Activated CD4-positive, CD25-positive, alpha-beta regulatory T cell (primary cell): ENCODE measurements around the gene HSD11B1L.

Experiments used
- DNase-seq, 4 experiments: peaks; one replicate each; lab custom pipeline; 2025; lab: John Stamatoyannopoulos, UW

Gene HSD11B1L, protein sequence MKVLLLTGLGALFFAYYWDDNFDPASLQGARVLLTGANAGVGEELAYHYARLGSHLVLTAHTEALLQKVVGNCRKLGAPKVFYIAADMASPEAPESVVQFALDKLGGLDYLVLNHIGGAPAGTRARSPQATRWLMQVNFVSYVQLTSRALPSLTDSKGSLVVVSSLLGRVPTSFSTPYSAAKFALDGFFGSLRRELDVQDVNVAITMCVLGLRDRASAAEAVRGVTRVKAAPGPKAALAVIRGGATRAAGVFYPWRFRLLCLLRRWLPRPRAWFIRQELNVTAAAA

DNA sequence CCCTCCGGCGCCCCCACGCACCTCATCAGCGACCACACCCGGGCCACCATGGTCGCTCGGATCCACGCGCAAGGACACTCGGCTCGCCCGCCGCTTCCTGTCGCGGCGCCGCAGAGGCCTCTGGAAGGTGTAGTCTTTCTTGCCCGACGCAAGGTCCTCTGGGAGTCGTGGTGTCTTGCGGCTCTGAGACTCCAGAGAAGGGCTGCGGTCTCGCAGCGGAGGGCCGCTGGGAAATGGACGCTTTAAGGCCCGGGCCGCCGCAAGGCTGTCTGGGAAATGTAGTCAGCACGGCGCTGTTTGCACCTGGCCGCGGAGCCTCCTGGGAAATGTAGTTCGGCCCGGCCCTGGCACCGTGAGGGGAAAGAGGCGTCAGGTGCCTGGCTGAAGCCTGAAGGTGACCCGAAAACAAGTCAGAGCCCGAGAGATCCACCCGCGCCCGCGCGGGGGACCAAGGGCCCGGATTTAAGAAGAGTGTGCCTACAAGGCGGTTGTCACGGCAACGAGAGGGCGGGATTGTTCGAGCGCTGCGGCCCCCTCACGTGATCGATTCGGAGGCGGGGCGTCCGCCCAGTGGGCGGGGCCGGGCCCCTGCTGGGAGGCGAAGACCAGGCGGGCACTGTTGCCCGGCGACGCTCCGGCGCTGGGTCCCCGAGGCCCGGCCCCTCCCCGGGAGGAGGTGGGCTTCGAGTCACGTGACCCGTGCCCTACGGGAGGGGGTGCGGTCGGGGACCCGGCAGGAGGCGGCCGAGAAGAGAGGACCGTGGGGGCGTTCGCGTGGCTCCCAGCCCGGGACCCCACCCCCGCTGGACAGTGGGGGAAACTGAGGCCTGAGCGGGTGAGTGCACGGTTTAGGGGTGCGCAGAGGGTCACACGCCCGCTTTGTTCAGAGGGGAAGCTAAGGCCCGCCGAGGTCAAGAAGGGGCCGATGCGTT, at the start of gene HSD11B1L, which contains the start of gene MICOS13:
TSS of gene HSD11B1L (plus strand) at position 591 of the 932 bp plus-strand sequence. CDS start 3,806 bp downstream, outside the sequence.
TSS of gene MICOS13 (minus strand) at position 80 of the 932 bp plus-strand sequence. CDS start at position 50, 30 bp downstream.
- peak; percentile 96 to 99 (median 97) for DNase-seq

DNA sequence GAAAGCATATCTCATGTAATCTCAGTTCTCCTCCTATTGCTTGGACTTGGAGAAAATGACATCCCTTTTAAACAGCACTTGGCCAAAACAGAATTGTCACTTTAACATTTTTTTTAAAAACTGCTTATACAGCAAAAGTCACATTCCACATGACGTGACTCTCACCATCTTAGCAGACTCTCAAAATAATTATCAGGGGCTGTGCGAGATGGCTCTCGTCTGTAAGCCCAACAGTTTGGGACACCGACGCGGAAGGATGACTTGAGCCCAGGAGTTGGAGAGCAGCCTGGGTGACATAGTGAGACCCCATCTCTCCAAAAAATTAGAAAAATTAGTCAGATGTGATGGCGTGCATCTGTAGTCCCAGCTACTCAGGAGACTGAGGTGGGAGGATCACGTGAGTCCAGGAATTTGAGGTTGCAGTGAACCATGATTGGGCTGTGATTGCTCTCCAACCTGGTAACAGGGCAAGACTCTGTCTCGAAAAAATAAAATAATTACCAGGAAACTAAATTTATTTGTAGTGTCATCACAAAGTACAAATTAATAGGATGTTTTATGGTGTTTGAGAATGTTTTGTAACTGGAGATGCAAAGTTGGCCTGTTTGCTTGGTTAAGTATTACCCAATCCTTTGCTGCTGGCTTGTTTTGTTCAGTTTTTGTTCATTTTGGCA, 49.1 kb upstream of the HSD11B1L start:
- no peak for DNase-seq

DNA sequence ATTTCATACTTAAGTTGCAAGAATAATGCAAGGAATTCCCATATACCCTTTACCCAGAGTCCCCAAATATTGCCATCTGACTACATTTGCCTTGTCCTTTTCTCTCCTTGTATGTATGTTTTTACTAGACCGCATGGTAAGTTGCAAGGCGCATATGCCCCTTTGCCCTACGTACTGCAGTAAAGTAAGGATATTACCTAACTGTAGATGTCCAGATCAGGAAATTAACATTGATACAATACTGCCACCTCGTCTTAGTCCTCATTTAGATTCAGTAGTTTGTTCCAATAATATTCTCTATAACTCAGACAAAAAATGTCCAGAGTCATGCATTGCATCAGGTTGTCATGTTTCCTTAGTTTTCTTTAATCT, 48.6 kb upstream of the HSD11B1L start:
- no peak for DNase-seq

DNA sequence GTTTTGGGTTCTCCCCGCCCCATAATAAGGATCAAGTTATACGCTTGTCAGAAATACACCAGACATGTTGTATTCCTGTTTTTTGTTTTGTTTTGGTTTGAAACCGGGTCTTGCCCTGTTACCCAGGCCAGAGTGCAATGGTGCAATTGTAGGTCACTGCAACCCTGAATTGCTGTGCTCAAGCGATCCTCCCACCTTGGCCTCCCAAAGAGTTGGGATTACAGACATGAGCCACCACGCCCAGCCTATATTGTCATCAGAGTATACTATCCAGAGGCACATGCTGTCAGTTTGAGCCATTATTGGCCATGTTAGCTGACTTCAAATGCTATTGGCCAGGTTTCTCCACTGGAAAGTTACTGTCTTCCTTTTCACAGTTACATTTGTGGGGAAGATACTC, 48.2 kb upstream of the HSD11B1L start:
- no peak for DNase-seq

DNA sequence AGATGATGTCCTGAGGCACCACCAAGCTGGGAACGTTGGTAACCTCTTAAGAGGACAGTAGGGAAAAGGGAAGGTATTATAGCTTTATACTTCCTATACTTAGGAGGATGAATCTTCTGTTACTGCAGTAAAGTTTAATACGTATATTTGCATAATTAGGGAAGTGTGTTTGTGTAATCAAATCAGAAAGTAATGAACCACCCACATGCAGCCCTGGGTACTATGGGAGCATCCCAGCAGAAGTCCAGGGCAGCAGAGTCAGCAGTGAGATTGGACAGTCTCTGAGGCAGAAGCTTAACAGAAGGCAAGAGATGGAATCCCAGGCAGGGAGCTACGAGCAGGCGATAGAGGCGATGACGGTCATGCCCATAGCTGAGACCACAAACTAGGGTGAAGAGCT, 45.4 kb upstream of the HSD11B1L start:
- DNase-seq = no peak

DNA sequence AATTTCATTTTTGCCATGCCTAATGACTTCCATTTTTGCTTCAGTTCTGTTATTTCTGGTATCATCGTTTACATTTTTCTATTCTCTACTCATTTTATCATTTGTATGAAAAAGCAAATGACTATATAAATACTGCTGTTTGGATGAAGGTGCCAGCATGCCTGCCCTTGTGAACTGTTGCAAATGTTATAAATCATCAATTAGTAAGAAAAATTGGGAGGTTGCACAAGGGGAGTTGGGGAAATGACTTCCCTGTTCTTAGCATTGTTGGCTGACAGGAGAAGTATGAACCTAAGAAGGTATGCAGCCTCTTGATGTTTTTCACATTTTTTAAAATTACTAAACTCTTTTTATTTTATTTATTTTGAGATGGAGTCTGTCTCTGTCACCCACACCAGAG, 42.9 kb upstream of the HSD11B1L start:
- DNase-seq = no peak

DNA sequence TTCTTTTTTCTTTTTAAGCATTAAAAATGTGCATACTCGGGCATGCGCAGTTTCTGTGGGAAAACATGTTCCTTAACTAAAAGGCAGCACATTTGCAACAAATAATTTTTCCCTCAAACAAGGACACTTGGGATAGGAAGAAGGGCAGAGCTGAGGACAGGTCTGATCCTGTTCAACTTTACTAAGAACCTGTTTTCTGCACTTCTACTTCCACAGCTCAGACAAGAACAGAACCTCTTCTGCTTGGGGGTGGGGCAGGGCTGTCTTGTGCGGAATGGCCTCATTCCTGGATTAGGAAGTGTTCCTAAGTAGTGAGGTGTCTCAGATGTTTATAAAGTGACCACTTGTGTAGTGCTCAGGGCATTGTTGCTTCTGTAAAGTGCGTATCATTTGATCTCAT, 39.7 kb upstream of the HSD11B1L start:
- no peak for DNase-seq

DNA sequence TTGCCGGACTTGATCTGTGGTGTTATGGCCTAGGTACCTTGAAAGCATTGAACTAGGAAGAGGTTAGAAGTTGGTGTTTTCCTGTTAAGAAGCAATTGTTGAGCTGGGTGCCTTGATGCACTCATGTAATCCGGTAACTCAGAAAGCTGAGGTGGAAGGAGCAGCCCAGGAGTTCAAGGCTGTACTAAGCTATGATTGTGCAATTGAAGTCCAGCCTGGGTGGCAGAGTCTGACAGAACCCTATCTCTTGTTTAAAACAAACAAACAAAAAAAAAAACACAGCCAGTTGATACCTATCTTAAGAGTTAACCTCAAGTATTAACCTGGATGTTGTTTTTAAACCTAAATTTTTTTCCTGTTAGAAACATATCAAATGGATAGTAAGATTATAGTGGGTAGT, 38.6 kb upstream of the HSD11B1L start:
- no peak for DNase-seq

DNA sequence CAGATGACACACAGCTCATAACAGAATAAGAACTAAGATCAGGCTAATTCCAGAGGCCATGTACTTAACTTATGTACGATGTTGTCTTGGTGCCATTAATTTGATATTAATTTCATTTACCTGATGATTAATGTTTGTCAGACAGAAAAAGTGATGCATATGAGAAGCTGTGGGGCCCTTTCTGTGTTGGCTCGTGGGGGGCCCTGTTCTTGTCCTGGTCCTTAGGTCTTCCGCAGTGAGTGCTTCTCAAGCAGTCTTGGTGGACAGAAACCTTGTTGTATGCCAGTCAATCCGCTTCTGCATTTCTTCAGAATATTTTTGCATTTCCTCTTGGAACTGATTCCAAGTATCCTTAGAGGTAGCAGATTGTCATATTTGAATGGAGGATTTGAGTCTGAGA, 37.8 kb upstream of the HSD11B1L start:
- DNase-seq = no peak

DNA sequence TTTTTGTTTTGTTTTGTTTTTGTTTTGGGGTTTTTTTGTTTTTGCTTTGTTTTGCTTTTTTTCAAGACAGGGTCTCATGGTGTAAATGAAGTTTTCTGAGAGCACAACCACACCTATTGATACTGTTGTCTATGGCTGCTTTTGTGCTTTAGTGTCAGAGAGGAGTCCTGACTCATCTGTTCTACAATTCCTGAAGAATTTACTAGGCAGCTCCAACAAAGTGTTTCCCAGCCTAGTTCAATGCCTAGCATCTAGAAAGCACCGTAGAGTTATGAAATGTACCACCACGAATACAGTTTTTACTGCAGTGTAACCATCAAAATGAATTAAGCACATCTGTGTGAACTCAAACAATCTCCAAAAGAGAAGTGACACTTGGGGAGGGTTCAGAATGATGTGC, 36.8 kb upstream of the HSD11B1L start:
- no peak for DNase-seq

DNA sequence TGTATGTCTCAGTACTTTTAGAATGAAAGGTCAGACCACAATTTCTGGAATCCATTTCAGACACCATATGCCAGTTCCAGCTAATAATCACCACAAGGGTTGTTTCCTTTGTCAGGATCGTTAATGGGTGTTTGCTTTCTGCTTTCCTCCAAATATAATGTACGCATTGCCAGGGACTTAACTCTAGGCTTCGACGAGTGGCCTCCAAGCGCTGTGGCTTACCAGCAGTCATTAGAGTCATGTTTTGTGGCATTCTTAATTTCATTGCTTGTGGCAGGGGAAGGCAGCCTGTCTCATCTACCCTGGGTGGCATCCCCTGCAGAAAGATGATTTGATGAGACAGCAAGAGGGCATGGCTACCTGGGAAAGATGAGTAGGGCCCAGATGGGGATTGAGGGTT, 35.4 kb upstream of the HSD11B1L start:
- no peak for DNase-seq

DNA sequence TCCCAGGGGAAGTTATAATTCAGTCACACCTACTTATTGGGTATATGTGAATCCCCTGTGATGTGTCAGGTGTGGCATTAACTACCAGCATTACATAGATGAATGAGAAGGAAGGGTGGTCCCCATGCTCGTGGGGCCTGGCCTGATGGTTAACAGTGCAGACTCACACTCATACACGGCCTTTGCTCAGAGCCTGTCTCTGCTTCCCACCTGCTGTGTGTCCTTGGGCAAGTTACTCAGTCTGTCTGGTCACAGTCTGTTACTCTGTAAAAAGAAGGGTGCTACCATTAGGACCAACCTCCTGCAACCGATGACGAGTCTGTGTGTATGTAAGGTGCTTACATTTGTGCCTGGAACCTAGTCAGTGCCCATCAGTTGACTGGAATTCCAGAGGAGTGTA, 34.1 kb upstream of the HSD11B1L start:
- DNase-seq = no peak

DNA sequence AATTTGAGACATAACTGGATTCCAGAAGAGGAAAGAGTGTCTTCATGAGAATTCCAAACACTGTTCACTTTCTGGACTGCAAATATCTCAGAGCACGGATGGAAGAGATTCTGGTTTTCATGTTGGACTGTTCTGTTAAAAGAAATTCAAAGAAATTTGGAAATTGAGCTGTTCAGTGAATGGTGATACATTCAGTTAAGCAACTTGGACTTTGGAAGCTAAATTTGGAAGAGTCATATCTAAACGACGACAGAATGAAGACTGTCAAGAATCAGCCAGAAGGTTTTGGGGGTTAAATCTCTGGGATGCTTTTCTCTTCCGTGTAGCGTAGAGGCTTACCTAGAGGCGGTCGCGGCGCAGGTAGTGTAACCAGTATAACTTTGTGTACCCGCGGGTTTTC, 32.4 kb upstream of the HSD11B1L start:
- no peak for DNase-seq

DNA sequence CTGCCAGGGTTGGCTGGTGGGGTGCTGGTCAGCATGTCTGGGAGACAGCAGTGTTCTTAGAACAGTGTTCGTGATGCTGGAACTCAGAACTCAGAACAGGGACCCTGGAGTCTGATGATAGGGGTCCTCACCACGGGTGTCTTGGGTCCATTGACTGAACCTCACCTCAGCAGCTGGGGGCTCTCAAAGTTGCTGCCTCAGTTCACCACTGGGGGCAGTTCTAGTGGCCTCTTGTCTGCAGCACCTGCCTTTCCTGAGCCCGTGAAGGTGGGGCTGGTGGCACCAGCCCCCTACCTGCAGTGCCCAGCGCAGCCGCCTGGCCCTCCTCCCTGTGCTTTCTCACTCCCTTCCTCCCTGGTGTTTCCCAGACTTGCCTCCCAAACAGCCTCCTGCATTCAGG, 29.5 kb upstream of the HSD11B1L start:
- no peak for DNase-seq

DNA sequence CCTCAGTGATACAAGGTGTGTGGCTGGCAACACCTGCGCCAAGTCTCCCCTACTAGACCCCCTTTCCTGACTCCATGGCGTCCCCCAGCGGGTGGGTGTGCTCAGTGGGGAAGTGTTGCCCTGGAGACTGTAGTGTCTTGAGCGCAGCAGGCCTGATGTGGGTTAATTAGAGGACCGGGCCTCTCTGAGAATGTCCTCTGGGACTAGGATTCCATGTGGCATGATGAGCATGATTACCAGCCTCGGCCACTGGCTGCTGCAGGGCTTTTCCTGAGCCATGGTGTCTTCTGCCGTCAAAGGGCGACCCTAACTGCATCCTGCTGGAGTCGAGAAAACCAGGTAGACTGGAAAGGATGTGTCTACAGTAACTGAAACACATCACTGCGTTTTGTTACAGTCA, 28.6 kb upstream of the HSD11B1L start:
- DNase-seq = no peak

DNA sequence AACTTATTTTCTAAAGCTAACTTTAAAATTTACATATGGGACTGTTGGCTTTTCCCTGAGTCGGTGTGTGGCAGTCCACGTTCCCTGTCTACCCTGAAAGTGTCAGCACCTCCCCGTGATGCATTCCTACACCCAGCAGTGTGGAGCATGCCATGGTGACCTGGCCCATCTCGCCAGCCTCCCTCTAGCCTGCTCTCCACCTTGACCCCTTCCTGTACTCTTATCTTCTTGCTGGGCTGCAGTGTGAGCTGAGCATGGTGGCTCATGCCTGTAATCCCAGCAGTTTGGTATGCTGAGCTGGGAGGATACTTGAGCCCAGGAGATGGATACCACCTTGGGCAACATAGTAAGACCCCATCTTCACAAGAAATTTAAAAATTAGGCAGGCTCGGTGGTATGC, 25.9 kb upstream of the HSD11B1L start:
- no peak for DNase-seq

DNA sequence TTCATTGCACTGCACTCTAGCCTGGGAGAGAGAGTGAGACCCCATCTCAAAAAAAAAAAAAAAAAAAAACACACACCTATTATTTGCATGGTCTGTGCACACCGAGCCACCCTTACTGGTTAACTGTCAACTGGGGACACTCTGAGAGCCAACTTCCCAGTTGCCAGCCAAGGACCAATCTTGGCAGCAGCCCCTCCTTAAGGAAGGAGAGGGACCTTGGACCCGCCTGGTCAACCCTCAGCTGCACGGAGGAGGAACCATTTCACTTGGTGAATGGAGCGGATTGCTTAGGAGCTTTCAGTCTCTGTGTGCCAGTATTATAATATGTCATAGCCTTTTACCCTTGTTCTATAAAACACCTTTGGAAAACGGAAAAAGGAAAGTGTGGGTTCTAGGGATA, 25.4 kb upstream of the HSD11B1L start:
- no peak for DNase-seq

DNA sequence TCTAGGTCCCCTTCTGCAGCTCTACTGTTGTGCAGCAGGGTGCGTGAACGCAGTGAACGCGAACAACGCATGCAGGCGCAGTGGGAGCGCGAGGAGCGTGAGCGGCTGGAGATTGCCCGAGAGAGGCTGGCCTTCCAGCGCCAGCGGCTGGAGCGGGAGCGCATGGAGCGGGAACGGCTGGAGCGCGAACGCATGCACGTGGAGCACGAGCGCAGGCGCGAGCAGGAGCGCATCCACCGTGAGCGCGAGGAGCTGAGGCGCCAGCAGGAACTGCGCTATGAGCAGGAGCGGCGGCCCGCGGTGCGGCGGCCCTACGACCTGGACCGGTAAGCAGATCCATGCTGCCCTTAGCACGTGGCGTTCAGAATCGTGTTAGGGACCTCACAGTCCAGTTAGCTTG, 19.3 kb upstream of the HSD11B1L start:
- no peak for DNase-seq

DNA sequence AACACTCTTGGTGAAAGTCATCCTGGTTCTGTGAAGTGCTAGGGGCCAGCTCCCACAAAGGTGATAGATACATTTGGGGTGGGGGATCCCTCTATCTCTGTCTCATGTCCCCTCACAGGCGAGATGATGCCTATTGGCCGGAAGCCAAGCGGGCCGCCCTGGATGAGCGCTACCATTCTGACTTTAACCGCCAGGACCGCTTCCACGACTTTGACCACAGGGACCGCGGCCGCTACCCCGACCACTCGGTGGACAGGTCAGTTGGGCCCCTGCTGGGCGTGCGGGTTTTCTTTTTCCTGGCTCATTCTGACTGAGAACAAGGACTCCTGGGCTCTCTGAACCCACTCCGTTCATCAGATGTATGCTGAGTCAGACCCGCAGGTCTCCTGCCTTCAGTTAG, 16.9 kb upstream of the HSD11B1L start:
- DNase-seq = no peak

DNA sequence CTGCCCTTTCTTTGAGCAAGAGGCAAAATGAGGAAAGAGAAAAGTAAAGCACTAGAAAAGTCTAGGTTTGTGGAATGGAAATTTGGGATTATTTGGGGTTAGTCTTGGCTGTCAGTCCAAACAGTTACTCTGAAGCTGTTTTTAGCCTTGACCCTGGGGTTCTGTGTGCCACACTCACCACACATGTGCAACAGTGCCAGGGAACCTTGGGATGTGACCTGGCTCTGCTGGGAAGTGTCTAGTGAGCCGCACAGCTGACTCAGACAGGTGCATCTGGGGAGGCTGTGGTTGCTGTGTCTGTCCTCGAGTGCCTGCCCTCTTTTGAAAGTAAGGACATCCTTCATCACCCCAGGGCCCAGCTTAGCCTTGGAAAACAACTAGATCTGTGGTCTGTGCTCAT, 16.3 kb upstream of the HSD11B1L start:
- no peak for DNase-seq

DNA sequence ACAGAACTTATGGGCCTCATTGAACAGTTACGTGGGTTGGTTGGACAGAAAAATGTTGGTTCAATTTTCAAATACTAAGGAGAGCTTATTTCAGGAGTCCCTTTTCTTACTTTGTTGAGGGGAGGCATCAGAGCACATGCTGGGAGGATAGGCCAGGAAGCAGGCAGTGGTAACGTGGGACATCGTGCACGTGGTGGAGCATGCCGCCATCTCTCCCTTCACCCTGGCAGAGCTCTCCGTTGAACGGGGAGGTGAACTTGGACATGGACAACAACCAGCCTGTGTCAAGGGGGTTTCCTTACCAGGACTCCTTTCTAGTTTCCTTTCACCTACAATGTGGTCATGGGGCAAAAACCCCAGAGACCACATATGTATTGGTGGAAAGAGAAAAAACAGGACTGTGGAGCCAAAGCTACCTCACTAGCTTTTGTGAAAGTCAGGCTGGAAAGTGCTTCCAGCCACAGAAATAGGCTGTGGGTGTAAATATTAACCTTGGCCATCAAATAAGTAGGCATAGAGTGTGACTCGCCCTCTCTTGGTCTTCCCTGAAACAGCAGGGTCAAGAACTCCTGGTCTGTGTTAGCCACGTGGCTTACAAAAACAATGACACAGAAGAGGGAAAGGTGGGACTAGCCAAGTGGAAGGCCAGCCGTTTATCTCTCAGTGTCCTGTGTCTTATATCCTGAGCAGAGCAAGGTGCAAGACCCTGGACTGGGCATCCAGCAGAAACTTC, 14.9 kb upstream of the HSD11B1L start:
- no peak for DNase-seq
